PC-3 (cell line): ENCODE measurements around the gene STK31. TPM values are rescaled to one million over a fixed set of nuclear protein-coding genes. Genes with fewer than 3 reads are reported as not detected.

Source experiments
- ATAC-seq: fragments of 200-7000 bp; cut with Tn5 transposase; 2 replicates; pipeline ENCODE4 v1.9.1; 2020; ENCODE audit warnings: mild to moderate bottlenecking, moderate library complexity
- BruUV-seq: library from RNA; stranded (reverse); fragments of 400-500 nt; replicated peaks from 2 replicates; lab custom pipeline; 2021; lab: Mats Ljungman, UMichigan
- CTCF ChIA-PET: fragments of 300-600 bp; sonication (Branson Sonifier 250); formaldehyde crosslinking; loops from one replicate; lab custom pipeline; 2022; ENCODE audit warnings: antibody characterized with exemption; lab: Charles Lee
- POLR2A ChIA-PET: fragments of 300-600 bp; sonication (Branson Sonifier 250); formaldehyde crosslinking; loops from one replicate; lab custom pipeline; 2022; ENCODE audit warnings: antibody characterized with exemption; ENCODE audit not compliant: unreplicated experiment; lab: Charles Lee
- DNase-seq: peaks from one replicate; pipeline ENCODE4 v3.0.0-alpha.2; 2015
- H2AFZ ChIP-seq: fragments of 300-600 bp; sonication (generic); 2 replicates; pipeline ENCODE4 v1.6.0; 2016; ENCODE audit warnings: antibody characterized with exemption, low read length
- H3F3A ChIP-seq: fragments of 300-600 bp; sonication (generic); one replicate; pipeline ENCODE4 v1.6.0; 2017; ENCODE audit warnings: antibody characterized with exemption, low read length, control low read depth, mild to moderate bottlenecking; ENCODE audit not compliant: unreplicated experiment
- H3K27ac ChIP-seq: fragments of 300-600 bp; sonication (generic); 2 replicates; pipeline ENCODE4 v1.5.1; 2016; ENCODE audit warnings: mild to moderate bottlenecking, low read length
- H3K27me3 ChIP-seq: fragments of 300-600 bp; sonication (generic); 2 replicates; pipeline ENCODE4 v1.6.1; 2016; ENCODE audit warnings: low read length, mixed read lengths
- H3K36me3 ChIP-seq: fragments of 300-600 bp; sonication (generic); 2 replicates; pipeline ENCODE4 v1.6.1; 2016; ENCODE audit warnings: low read depth, mixed run types, low read length, mixed read lengths
- H3K4me1 ChIP-seq: fragments of 300-600 bp; sonication (generic); 2 replicates; pipeline ENCODE4 v1.5.1; 2016; ENCODE audit warnings: low read length; ENCODE audit not compliant: insufficient read depth
- H3K4me2 ChIP-seq: fragments of 300-600 bp; sonication (generic); 2 replicates; pipeline ENCODE4 v1.6.0; 2016; ENCODE audit warnings: low read length
- H3K4me3 ChIP-seq: fragments of 300-600 bp; sonication (generic); 2 replicates; pipeline ENCODE4 v1.5.1; 2016; ENCODE audit warnings: mild to moderate bottlenecking, low read length, mixed read lengths
- H3K79me2 ChIP-seq: fragments of 300-600 bp; sonication (generic); 2 replicates; pipeline ENCODE4 v1.6.1; 2017; ENCODE audit warnings: low read length, mixed read lengths
- H3K9ac ChIP-seq: fragments of 300-600 bp; sonication (generic); 2 replicates; pipeline ENCODE4 v1.6.0; 2016; ENCODE audit warnings: mild to moderate bottlenecking, low read length
- H3K9me2 ChIP-seq: fragments of 300-600 bp; sonication (generic); replicated peaks from 2 replicates; pipeline ENCODE4 v1.6.1; 2016; ENCODE audit warnings: mixed run types, low read length, mixed read lengths
- H3K9me3 ChIP-seq: fragments of 300-600 bp; sonication (generic); 2 replicates; pipeline ENCODE4 v1.6.1; 2016; ENCODE audit warnings: low read length, mixed read lengths
- H4K20me1 ChIP-seq: fragments of 300-600 bp; sonication (generic); 2 replicates; pipeline ENCODE4 v1.6.1; 2016; ENCODE audit warnings: low read length, mixed read lengths
- CTCF ChIP-seq: fragments of 300-600 bp; sonication (generic); conservative IDR thresholded peaks from 2 replicates; pipeline ENCODE4 v1.5.1; 2017; ENCODE audit warnings: antibody characterized with exemption, low read depth, mild to moderate bottlenecking, low read length
- EZH2 ChIP-seq: fragments of 300-600 bp; sonication (generic); IDR thresholded peaks from one replicate; pipeline ENCODE4 v1.6.1; 2017; ENCODE audit warnings: antibody characterized with exemption, mild to moderate bottlenecking, low read length; ENCODE audit not compliant: unreplicated experiment
- EZH2phosphoT487 ChIP-seq: fragments of 300-600 bp; sonication (generic); IDR thresholded peaks from 2 replicates; pipeline ENCODE4 v1.6.1; 2018; ENCODE audit warnings: mild to moderate bottlenecking, antibody characterized with exemption, low read length, borderline replicate concordance
- intact Hi-C: fragments of 100-400 bp; cut with micrococcal nuclease; formaldehyde crosslinking; loops from 2 replicates; pipeline ENCODE4 v1.9.0; 2023
- total RNA-seq: library from RNA; depleted of rRNA; stranded (reverse); fragments of >200 nt; gene quantifications from 2 replicates; pipeline ENCODE4 v1.2.3, GENCODE V29; 2014

Gene STK31
- total RNA-seq, 1 experiment from 2014 or later = 1.6 TPM

- POLR2A ChIA-PET = interaction anchor here (0.6 kb wide), 1 partner anchor 30 kb away, joined by 3 read pairs; no protein-coding TSS in a partner anchor
- Histone ChIP-seq H3K4me3 (no peak overlapping the region), H3K4me2 (no peak overlapping the region), H3K27ac (no peak overlapping the region), H3K9ac (no peak overlapping the region), H4K20me1 (no peaks in the 10 kb centered on the region), H3F3A (no peaks in the 10 kb centered on the region), H3K36me3 (no peaks in the 10 kb centered on the region), H3K9me2 (no peaks in the 10 kb centered on the region), H3K27me3 (no peaks in the 10 kb centered on the region), H3K79me2 (no peaks in the 10 kb centered on the region), H3K4me1 (no peaks in the 10 kb centered on the region), H2AFZ (no peak overlapping the region), H3K9me3 (no peaks in the 10 kb centered on the region)
- intact Hi-C loops = no loop called here
- DNase-seq (no peak), ATAC-seq (no peak)
- TF ChIP-seq CTCF (no peak), EZH2 (no peak), EZH2phosphoT487 (no peak)
- no TSS peak for BruUV-seq
- CTCF ChIA-PET = no interaction called here
These were observed 47.7 kb upstream of the STK31 start for GRCh38 chr7:23662124-23662983.

- Histone ChIP-seq H2AFZ (no peak overlapping the region), H3K79me2 (no peaks in the 10 kb centered on the region), H3K4me3 (no peak overlapping the region), H4K20me1 (no peaks in the 10 kb centered on the region), H3K27ac (no peak overlapping the region), H3K9ac (no peak overlapping the region), H3K4me1 (no peaks in the 10 kb centered on the region), H3K9me2 (no peaks in the 10 kb centered on the region), H3K27me3 (no peaks in the 10 kb centered on the region), H3K9me3 (no peaks in the 10 kb centered on the region), H3K36me3 (no peaks in the 10 kb centered on the region), H3K4me2 (no peak overlapping the region), H3F3A (no peaks in the 10 kb centered on the region)
- BruUV-seq = no TSS peak
- no peak for ATAC-seq
- TF ChIP-seq EZH2 (no peak), CTCF (no peak), EZH2phosphoT487 (no peak)
- ChIA-PET CTCF (no interaction called here), POLR2A (interaction anchor here (0.6 kb wide), 1 partner anchor 31 kb away, joined by 3 read pairs; no protein-coding TSS in a partner anchor)
- DNase-seq = no peak
- intact Hi-C loops = no loop called here
These were observed 47.1 kb upstream of the STK31 start for GRCh38 chr7:23662984-23663313.

DNA sequence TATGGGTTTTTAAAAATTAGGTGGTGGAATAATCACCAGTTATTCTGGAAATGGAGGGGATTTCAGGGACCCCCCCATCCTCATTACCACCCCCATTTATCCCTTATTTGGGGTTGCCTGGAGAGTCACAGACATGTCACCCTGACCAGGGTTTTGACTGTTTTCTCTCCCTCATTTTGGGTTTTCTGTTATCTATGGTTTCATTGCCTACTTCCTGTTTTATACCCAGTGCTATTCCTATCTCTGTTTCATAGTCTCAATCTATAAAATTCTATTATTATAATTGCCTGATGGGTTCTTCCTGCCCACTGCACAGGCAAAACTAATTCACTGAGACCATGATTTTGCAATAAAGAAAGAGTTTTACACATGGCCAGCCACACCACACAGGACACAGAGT, 45.9 kb upstream of the STK31 start:
- Histone ChIP-seq H4K20me1 (no peaks in the 10 kb centered on the region), H3K4me3 (no peak overlapping the region), H3K9me3 (no peaks in the 10 kb centered on the region), H3K36me3 (no peaks in the 10 kb centered on the region), H3K9me2 (no peaks in the 10 kb centered on the region), H3K4me2 (no peak overlapping the region), H3K79me2 (no peaks in the 10 kb centered on the region), H3K9ac (no peak overlapping the region), H3K27ac (no peak overlapping the region), H2AFZ (no peak overlapping the region), H3K27me3 (no peaks in the 10 kb centered on the region), H3F3A (no peaks in the 10 kb centered on the region), H3K4me1 (no peaks in the 10 kb centered on the region)
- ATAC-seq = no peak
- ChIA-PET POLR2A (no interaction called here), CTCF (no interaction called here)
- intact Hi-C loops = no loop called here
- no peak for TF ChIP-seq EZH2
- TF ChIP-seq CTCF = no peak
- TF ChIP-seq EZH2phosphoT487 = no peak
- no TSS peak for BruUV-seq
- no peak for DNase-seq
